Stomach smooth muscle (tissue), 2 donors: ENCODE data around the gene DLG5.

Source experiments
- H3K27ac ChIP-seq: one replicate; pipeline ENCODE4 v1.7.0; 2013; ENCODE audit warnings: mild to moderate bottlenecking, low read length, inconsistent platforms
- H3K27me3 ChIP-seq, 2 donors: one replicate each; pipeline ENCODE4 v1.7.0; 2013; ENCODE audit warnings: low read length in 2 of 2; ENCODE audit not compliant: insufficient read depth in 2 of 2, control insufficient read depth in 1 of 2
- H3K36me3 ChIP-seq, 2 donors: one replicate each; pipeline ENCODE4 v1.7.0; 2013; ENCODE audit warnings: low read length in 2 of 2; ENCODE audit not compliant: control insufficient read depth in 2 of 2, insufficient read depth in 2 of 2
- H3K4me1 ChIP-seq: one replicate; pipeline ENCODE4 v1.7.0; 2013; ENCODE audit warnings: low read length; ENCODE audit not compliant: control insufficient read depth, insufficient read depth
- H3K4me3 ChIP-seq, 2 donors: one replicate each; pipeline ENCODE4 v1.7.0; 2013; ENCODE audit warnings: low read length in 2 of 2
- H3K9ac ChIP-seq, 2 donors: one replicate each; pipeline ENCODE4 v1.7.0; 2013; ENCODE audit warnings: low read length in 2 of 2, mild to moderate bottlenecking in 1 of 2
- H3K9me3 ChIP-seq, 2 donors: one replicate each; pipeline ENCODE4 v1.7.0; 2013; ENCODE audit warnings: low read length in 2 of 2; ENCODE audit not compliant: control insufficient read depth in 2 of 2
- donor health status: healthy.
- donor health status: Pancreatic carcinoma.

The DLG5 gene

DNA sequence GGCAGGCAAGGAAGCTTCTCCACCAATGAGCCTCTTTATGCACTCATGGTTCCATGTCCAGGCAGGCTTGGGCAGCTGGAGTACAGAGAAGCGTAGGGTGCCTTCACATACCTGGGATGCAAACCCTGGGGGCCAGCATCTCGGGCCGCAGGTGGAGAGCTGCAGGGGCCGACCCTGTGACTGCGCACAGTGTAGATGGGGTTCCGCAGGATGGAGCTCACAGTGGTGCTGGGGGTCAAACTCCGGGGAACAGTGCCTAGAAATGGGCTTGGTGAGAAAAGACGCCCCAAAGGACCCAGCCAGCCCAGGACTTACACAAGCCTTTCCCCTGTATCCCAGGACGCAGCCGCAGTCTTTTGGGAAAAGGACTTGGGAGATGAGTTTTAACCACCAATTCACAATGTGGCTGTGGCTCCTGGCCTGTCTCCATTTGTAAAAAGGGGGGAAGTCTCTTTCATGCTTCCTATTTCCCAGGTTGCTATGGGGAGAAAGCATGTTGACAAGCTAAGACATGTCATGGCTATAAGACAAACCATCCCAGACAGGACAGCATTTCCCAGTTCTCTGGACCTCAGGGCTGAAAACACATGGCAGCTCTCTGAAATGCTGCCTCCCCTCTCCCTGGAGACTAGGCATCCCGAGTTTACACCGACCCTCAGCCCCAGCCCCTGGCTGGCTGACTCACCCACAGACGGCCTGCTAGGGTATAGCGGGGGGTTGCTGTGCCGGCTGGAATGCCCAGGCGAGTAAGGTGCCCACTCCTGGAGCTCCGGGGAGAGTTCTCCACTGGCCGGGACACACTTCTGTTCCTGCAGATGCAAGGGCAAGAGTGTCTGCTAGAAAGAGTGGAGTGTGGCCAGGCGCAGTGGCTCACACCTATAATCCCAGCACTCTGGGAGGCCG, 107.1 kb downstream of the DLG5 start:
- peaks cover 5% of the 10 kb centered on the region for H3K4me1 ChIP-seq
- no peak overlapping the region for H3K9ac ChIP-seq
- no peak overlapping the region for H3K27ac ChIP-seq
- H3K9me3 ChIP-seq = no peaks in the 10 kb centered on the region
- H3K27me3 ChIP-seq = no peaks in the 10 kb centered on the region
- no peak overlapping the region for H3K4me3 ChIP-seq
- peaks cover 71 to 73% of the 10 kb centered on the region in 2 donors for H3K36me3 ChIP-seq

DNA sequence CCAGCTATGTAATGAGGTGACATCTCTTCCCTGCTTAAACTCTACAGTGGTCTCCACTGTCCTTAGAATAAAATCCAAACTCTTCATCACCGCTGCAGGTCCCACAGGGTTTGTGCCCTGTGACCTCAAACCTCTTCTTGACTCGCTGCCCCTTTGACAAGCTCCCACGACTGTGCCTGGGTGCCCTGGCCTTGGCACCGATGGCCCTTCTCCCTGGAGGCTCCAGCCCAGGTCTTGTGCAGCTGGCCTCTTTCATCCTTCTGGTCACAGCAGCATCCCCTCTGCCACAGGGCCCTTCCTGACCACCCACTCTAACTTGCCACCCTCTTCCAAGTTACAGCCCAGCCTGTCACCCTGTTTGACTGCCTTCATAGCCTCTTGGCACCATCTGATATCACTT, 108.2 kb downstream of the DLG5 start:
- H3K9ac ChIP-seq = no peak overlapping the region
- H3K4me1 ChIP-seq = peaks cover 5% of the 10 kb centered on the region
- H3K4me3 ChIP-seq = no peak overlapping the region
- H3K9me3 ChIP-seq = no peaks in the 10 kb centered on the region
- peaks cover 68 to 70% of the 10 kb centered on the region in 2 donors for H3K36me3 ChIP-seq
- H3K27ac ChIP-seq = no peak overlapping the region
- H3K27me3 ChIP-seq = no peaks in the 10 kb centered on the region

DNA sequence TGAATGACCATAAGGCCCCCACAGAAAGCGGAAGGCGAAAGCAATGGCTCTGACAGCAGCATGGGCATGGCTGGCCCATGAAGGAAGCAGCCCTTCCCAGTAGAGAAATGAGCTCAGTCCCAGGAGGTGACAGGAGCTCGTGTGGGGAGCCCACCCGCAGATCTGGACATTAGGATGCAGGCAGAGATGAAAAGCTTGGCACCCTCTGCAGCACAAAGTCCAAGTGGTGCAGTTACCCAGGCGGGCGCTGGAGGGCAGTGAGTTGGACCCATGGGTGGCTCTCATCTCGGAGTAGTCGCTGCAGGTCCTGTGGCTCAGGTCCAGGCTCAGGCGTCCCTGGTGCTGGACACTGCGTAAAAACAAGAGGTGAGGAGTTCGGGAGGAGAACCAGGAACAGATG, 109.0 kb downstream of the DLG5 start:
- Histone ChIP-seq H3K9me3 (no peaks in the 10 kb centered on the region), H3K9ac (no peak overlapping the region), H3K36me3 (peaks cover 65 to 72% of the 10 kb centered on the region in 2 donors)

DNA sequence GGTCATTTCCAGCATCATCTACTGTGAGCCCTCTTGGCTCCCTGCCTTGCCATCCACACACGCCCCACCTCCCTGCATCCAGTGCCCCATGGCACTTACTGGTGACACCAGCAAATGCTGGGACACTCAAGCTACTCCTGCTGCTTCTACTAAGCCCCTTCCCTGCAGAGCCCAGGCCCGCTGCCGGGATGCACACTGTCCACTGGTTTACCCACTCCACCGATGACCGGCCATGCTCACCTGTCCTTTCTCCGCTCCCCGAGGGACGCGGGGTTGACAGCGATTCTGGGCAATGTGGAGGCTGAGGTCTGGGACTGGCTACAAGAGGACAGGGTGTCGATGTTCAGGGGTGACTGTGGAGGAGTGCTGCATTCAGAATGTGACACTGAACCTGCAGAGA, 110.2 kb downstream of the DLG5 start:
- Histone ChIP-seq H3K27me3 (no peaks in the 10 kb centered on the region), H3K4me3 (no peak overlapping the region), H3K36me3 (peaks cover 76 to 78% of the 10 kb centered on the region in 2 donors), H3K9ac (no peak overlapping the region), H3K9me3 (no peaks in the 10 kb centered on the region), H3K4me1 (peaks cover 5% of the 10 kb centered on the region), H3K27ac (no peak overlapping the region)

More for the DNA sequence above, 109.0 kb downstream of the DLG5 start:
- Histone ChIP-seq H3K4me3 (no peak overlapping the region), H3K27me3 (no peaks in the 10 kb centered on the region), H3K27ac (no peak overlapping the region), H3K4me1 (peaks cover 5% of the 10 kb centered on the region)

DNA sequence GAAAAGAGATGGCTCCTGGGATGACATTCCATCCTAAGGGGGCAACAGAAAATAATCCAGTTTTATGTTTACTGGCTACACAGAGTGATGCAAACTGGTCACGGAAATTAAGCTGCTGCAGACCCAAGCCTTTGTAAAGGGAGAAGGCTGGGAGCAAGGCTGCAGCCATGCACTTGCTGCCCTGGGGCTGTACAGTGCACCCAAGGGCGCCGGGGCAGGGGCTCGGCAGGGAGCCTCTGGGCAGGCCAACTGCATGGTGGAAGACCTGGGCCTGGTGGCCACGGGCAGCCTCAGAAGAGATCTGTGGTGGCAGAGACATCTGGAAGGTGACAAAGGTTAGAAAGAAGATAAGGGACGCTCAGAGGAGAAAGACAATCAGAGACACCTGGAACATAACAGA, 113.8 kb downstream of the DLG5 start:
- Histone ChIP-seq H3K36me3 (peaks cover 73 to 79% of the 10 kb centered on the region in 2 donors), H3K27me3 (no peaks in the 10 kb centered on the region), H3K4me1 (peaks cover 5% of the 10 kb centered on the region), H3K9ac (no peak overlapping the region), H3K27ac (no peak overlapping the region), H3K4me3 (no peak overlapping the region), H3K9me3 (no peaks in the 10 kb centered on the region)

DNA sequence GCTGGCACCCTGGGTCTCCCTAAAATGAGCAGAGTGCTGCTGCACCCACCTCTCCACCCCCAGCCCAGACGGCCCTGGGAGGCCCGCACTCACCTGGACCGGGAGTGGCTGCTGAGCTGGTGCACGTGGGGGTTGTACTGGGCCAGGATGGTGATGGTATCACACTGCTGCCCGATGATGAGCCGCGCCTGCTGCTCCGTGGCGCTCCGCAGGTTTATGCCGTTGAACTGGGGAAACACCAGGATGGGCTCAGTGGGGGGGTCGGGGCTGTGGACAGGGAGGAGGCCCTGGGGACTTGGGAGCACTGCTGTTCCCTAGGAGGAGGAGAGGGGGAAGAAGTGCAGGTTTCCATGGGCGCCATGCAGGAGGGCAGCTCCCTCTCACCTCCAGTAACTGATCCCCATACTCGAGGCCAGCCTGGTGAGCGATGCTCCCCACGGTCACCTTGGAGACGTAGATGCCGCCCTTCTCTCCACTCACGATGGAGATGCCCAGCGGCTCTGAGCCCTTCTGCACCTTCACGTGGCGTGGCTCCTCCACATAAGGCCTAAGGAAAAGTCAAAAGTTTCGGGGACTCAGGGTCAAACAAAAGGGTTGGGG, 114.6 kb downstream of the DLG5 start:
- Histone ChIP-seq H3K27ac (no peak overlapping the region), H3K36me3 (peaks cover 73 to 79% of the 10 kb centered on the region in 2 donors), H3K9ac (no peak overlapping the region), H3K4me1 (peaks cover 5% of the 10 kb centered on the region), H3K4me3 (no peak overlapping the region), H3K9me3 (no peaks in the 10 kb centered on the region), H3K27me3 (no peaks in the 10 kb centered on the region)

DNA sequence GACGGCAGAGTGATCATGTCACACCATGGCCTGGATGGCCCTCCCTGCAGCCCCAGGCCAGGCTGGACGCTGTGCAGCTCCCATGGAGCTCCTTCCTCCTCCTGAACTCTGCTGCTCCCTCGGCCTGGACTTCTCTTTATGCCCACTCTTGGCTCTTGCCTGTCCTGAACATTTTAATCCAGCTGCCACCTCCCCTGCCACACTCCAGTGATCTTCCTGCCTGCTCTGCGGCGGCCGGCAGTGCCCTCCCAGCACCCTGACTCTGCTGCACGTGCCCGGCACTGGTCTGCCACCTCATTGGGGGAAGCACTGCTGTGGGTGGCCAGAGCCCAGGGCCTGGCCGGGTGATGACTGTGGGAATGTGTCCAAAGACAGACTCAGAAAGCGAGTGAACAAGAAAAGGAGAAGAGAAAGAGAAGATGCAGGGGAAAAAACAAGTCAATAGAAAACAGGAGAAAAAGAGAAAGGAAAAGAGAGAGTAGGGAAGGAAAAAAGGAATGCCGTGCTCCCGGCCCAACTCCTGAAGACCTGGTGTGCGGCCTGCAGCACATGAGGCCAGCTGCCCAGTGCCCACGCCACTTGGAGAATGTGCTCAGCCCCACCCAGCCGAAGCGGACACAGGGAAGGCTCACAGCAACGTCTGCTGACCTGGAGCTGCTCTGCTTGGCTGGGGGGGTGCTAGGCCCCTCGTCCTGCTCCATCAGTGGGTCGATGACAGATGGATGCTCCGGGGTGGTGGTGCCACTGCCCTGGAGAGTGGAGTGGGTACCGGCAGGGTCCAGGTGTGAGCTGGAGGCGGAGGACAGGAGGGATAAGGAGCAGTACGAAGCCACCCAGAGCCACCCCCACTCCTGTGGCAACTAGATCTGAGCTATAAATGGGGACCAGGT, 115.9 kb downstream of the DLG5 start:
- H3K27ac ChIP-seq = no peak overlapping the region
- no peaks in the 10 kb centered on the region for H3K9me3 ChIP-seq
- H3K4me1 ChIP-seq = no peaks in the 10 kb centered on the region
- no peak overlapping the region for H3K9ac ChIP-seq
- peaks cover 71 to 80% of the 10 kb centered on the region in 2 donors for H3K36me3 ChIP-seq
- H3K27me3 ChIP-seq = no peaks in the 10 kb centered on the region
- no peak overlapping the region for H3K4me3 ChIP-seq

DNA sequence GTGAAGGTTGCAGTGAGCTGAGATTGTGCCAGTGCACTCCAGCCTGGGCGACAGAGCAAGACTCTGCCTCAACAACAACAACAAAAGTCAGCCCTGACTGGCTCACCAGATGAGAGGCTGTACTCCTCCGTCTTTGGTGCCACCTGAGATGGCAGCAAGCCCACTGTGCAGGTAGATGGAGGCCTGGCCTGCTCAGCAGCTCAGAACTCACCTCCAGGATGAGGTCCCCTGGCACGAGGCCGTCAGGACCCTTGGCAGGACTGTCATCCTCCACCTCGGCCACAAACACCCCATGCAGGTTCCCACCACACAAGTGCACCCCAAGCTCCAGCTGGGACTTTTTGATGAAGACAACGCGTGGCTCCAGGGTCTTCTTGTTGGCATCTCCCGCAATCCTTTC, 117.2 kb downstream of the DLG5 start:
- H3K4me1 ChIP-seq = no peaks in the 10 kb centered on the region
- no peak overlapping the region for H3K4me3 ChIP-seq
- peaks cover 82 to 83% of the 10 kb centered on the region in 2 donors for H3K36me3 ChIP-seq
- H3K9ac ChIP-seq = no peak overlapping the region
- no peaks in the 10 kb centered on the region for H3K9me3 ChIP-seq
- H3K27me3 ChIP-seq = no peaks in the 10 kb centered on the region
- no peak overlapping the region for H3K27ac ChIP-seq

DNA sequence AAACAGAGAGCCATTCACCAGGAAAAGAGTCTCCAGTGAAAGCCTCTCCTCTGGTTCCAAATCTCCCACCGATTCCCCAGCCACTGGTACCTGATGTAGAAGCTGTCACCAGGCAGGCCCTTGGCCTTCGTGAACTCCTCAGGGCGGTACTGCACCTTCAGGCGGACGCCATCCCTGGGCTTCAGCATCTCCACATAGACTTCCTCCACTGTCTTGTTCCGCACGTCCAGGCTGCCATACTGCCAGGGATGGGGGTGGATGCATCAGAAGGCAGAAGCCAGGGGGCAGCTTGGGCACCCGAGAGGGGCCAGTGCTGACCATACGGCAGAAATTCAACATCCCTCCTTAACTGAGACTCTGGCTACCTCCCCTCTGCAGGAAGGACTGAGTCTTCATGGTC, 118.8 kb downstream of the DLG5 start:
- Histone ChIP-seq H3K4me3 (no peak overlapping the region), H3K9ac (no peak overlapping the region), H3K36me3 (peaks cover 77 to 80% of the 10 kb centered on the region in 2 donors), H3K9me3 (no peaks in the 10 kb centered on the region), H3K4me1 (no peaks in the 10 kb centered on the region), H3K27ac (no peak overlapping the region), H3K27me3 (no peaks in the 10 kb centered on the region)

DNA sequence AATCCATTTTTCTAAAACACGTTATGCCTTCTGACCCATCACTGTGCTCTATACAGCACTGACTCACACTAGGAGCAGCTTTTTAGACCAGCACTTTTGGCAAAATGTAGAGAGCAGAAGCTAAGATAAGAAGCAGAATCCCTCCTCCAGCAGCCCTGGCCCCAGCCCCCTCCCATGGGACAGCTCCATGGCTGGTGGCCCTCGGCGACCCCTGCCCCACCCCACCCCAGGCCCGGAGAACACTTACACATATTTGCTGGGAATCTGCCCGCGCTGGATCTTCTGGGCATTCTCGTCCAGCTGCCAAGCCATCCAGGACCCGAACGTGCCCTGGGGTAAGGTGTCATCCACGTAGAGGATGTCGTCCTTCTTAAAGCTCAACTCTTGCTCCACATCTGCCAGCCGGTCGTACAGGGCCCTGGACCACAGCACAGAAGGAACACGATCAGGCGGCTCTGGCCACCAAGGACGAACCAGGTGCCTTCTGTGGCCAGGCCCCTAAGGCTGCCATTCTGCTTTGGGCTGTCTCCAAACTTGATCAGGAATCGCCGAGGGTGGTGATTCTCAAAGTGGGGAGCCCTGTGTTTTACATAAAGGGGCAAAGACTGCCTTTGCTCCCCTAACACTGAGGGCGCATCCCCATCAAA, 119.9 kb downstream of the DLG5 start:
- H3K27ac ChIP-seq = no peak overlapping the region
- H3K27me3 ChIP-seq = no peaks in the 10 kb centered on the region
- peaks cover 72 to 79% of the 10 kb centered on the region in 2 donors for H3K36me3 ChIP-seq

More for the DNA sequence above, 119.9 kb downstream of the DLG5 start:
- H3K4me3 ChIP-seq = no peak overlapping the region
- H3K9me3 ChIP-seq = no peaks in the 10 kb centered on the region
- H3K9ac ChIP-seq = no peak overlapping the region
- H3K4me1 ChIP-seq = no peaks in the 10 kb centered on the region
